ENCODE results near the gene GAN.
"Not testable (repeated sequence)": the region's sequence is repeated elsewhere in the genome, so short reads cannot be mapped to it uniquely, and the experiment has no call there.

GAN gene

GRCh38 chr16:81394966-81395655 is 80.3 kb downstream of the GAN start:
- DNase-seq (ENCODE audit: insufficient read length, low spot score) (no peak), FAIRE-seq (no peak)

GRCh38 chr16:81397058-81397878 is 82.5 kb downstream of the GAN start:
- FAIRE-seq (no peak), DNase-seq (ENCODE audit: insufficient read length, low spot score) (no peak)

- DNase-seq (ENCODE audit: insufficient read length, low spot score) (no peak), FAIRE-seq (no peak)
These were observed 83.2 kb downstream of the GAN start for GRCh38 chr16:81397879-81398520.

- FAIRE-seq (no peak), DNase-seq (ENCODE audit: insufficient read length, low spot score) (no peak)
These were observed 85.1 kb downstream of the GAN start for GRCh38 chr16:81399909-81400308.

GRCh38 chr16:81401035-81401950 is 86.5 kb downstream of the GAN start:
- FAIRE-seq = peak; percentile 46
- peak; percentile 89 for DNase-seq (ENCODE audit: insufficient read length, low spot score)

- FAIRE-seq (no peak), DNase-seq (ENCODE audit: insufficient read length, low spot score) (no peak)
These were observed 88.4 kb downstream of the GAN start for GRCh38 chr16:81403208-81403600.

- FAIRE-seq (peak; percentile 82), DNase-seq (ENCODE audit: insufficient read length, low spot score) (peak; percentile 91)
These were observed 89.0 kb downstream of the GAN start for GRCh38 chr16:81403601-81404391.

GRCh38 chr16:81405002-81405401 is 90.2 kb downstream of the GAN start:
- not testable (repeated sequence) for FAIRE-seq

GRCh38 chr16:81405702-81406113 is 90.9 kb downstream of the GAN start:
- DNase-seq (ENCODE audit: insufficient read length, low spot score) = peak; percentile 95
- FAIRE-seq = peak; percentile 77

More at GRCh38 chr16:81405002-81405401, 90.2 kb downstream of the GAN start:
- DNase-seq (ENCODE audit: insufficient read length, low spot score) = not testable (repeated sequence)

- DNase-seq (ENCODE audit: insufficient read length, low spot score) = no peak
- FAIRE-seq = no peak
These were observed 93.7 kb downstream of the GAN start for GRCh38 chr16:81408409-81408950.

- FAIRE-seq (no peak), DNase-seq (ENCODE audit: insufficient read length, low spot score) (no peak)
These were observed 94.3 kb downstream of the GAN start for GRCh38 chr16:81409016-81409556.

GRCh38 chr16:81410643-81411293 is 96.0 kb downstream of the GAN start:
- DNase-seq (ENCODE audit: insufficient read length, low spot score) = no peak
- no peak for FAIRE-seq

- DNase-seq (ENCODE audit: insufficient read length, low spot score) = no peak
- peak; percentile 38 for FAIRE-seq
These were observed 98.7 kb downstream of the GAN start for GRCh38 chr16:81413245-81413990.

- no peak for DNase-seq (ENCODE audit: insufficient read length, low spot score)
- FAIRE-seq = no peak
These were observed 101.0 kb downstream of the GAN start for GRCh38 chr16:81415751-81416150.

- no peak for FAIRE-seq
- no peak for DNase-seq (ENCODE audit: insufficient read length, low spot score)
These were observed 102.0 kb downstream of the GAN start for GRCh38 chr16:81416749-81417148.

- FAIRE-seq (no peak), DNase-seq (ENCODE audit: insufficient read length, low spot score) (no peak)
These were observed 102.4 kb downstream of the GAN start for GRCh38 chr16:81417210-81417609.

- FAIRE-seq = no peak
- no peak for DNase-seq (ENCODE audit: insufficient read length, low spot score)
These were observed 105.0 kb downstream of the GAN start for GRCh38 chr16:81419806-81420205.

GRCh38 chr16:81421126-81421525 is 106.4 kb downstream of the GAN start:
- no peak for FAIRE-seq
- DNase-seq (ENCODE audit: insufficient read length, low spot score) = no peak
